Neutrophil (primary cell): ENCODE measurements around the gene RSF1.
"Not testable (repeated sequence)": the region's sequence is repeated elsewhere in the genome, so short reads cannot be mapped to it uniquely, and the experiment has no call there.

ENCODE experiments used
- H3K27ac ChIP-seq: fragments of 200-600 bp; sonication (generic); 2 replicates; pipeline ENCODE4 v1.5.1; 2016; ENCODE audit warnings: mild to moderate bottlenecking, moderate library complexity
- H3K27me3 ChIP-seq: fragments of 200-600 bp; sonication (generic); 2 replicates; pipeline ENCODE4 v1.6.0; 2016; ENCODE audit warnings: mild to moderate bottlenecking
- H3K36me3 ChIP-seq: fragments of 200-600 bp; sonication (generic); 2 replicates; pipeline ENCODE4 v1.5.1; 2017
- H3K4me1 ChIP-seq, 2 experiments: fragments of 200-600 bp in 1 of 2; sonication (generic) in 1 of 2; 1 replicate in 1 of 2; 2 replicates in 1 of 2; pipeline versions ENCODE4 v1.5.1 to v1.6.1; 2013 to 2016; ENCODE audit warnings: low read depth in 1 of 2, low read length in 1 of 2, mild to moderate bottlenecking in 1 of 2, moderate library complexity in 1 of 2; ENCODE audit not compliant: control insufficient read depth in 1 of 2, insufficient read depth in 1 of 2
- H3K4me3 ChIP-seq, 2 experiments: fragments of 200-600 bp in 1 of 2; sonication (generic) in 1 of 2; 1 replicate in 1 of 2; 2 replicates in 1 of 2; pipeline ENCODE4 v1.5.1; 2013 to 2016; ENCODE audit warnings: low read depth in 1 of 2, low read length in 1 of 2, mild to moderate bottlenecking in 1 of 2, moderate library complexity in 1 of 2
- H3K9me3 ChIP-seq: fragments of 200-600 bp; sonication (generic); 2 replicates; pipeline ENCODE4 v1.5.1; 2016
- TF ChIP-seq, protein P1 (sequence below): fragments of 200-600 bp; sonication (generic); IDR thresholded peaks from 2 replicates; pipeline ENCODE4 v1.5.1; 2016; ENCODE audit warnings: antibody characterized with exemption

Gene RSF1, protein sequence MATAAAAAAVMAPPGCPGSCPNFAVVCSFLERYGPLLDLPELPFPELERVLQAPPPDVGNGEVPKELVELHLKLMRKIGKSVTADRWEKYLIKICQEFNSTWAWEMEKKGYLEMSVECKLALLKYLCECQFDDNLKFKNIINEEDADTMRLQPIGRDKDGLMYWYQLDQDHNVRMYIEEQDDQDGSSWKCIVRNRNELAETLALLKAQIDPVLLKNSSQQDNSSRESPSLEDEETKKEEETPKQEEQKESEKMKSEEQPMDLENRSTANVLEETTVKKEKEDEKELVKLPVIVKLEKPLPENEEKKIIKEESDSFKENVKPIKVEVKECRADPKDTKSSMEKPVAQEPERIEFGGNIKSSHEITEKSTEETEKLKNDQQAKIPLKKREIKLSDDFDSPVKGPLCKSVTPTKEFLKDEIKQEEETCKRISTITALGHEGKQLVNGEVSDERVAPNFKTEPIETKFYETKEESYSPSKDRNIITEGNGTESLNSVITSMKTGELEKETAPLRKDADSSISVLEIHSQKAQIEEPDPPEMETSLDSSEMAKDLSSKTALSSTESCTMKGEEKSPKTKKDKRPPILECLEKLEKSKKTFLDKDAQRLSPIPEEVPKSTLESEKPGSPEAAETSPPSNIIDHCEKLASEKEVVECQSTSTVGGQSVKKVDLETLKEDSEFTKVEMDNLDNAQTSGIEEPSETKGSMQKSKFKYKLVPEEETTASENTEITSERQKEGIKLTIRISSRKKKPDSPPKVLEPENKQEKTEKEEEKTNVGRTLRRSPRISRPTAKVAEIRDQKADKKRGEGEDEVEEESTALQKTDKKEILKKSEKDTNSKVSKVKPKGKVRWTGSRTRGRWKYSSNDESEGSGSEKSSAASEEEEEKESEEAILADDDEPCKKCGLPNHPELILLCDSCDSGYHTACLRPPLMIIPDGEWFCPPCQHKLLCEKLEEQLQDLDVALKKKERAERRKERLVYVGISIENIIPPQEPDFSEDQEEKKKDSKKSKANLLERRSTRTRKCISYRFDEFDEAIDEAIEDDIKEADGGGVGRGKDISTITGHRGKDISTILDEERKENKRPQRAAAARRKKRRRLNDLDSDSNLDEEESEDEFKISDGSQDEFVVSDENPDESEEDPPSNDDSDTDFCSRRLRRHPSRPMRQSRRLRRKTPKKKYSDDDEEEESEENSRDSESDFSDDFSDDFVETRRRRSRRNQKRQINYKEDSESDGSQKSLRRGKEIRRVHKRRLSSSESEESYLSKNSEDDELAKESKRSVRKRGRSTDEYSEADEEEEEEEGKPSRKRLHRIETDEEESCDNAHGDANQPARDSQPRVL (N-terminal part only)

DNA sequence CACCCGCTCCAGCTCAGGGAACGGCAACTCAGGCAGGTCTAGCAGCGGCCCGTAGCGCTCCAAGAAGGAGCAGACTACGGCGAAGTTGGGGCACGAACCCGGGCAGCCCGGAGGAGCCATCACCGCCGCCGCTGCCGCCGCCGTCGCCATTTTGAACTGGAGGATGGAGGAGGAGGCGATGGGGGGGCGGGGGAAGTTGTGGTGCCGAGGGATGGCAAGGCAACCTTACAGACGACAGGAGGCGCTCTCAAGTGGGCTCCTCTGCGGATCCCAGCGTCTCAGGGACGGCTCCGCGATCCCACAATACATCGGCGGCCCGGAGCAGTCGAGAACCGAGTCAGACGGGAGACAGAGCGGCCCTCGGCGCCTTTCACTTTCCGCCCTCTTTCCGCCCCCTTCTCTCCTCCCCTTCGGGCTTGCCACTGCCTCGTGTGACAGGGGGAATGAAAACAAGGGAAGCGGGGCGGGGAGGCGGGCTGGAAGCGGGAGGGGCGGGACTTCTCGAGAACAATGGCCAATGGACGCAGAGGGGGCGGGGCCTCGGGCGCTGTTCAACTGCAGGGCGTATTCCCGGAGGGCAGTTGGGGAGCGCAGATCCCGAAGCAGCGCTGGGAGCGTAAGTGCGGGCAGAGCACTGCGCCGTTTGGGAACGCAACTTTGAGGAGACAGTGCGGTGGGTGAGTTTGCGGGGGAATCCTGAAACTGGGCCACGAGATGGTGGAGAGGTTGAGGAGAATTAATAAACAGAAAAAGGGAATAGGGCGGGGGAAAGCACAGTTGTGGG is at the start of gene RSF1, which contains the start of gene AAMDC:
Gene RSF1, minus strand, starts transcription at position 158 of the 784 bp plus-strand sequence. Its CDS starts 8 bp downstream, at position 150.
Gene AAMDC, plus strand, starts transcription at position 580 of the 784 bp plus-strand sequence. CDS start 21,353 bp downstream, outside the sequence.
- Histone ChIP-seq H3K36me3 (no peaks in the 10 kb centered on the region), H3K4me1 (peaks cover 17 to 21% of the 10 kb centered on the region in 2 experiments), H3K4me3 (peak within 1 kb of the TSS; percentile 95 to 97), H3K27me3 (no peaks in the 10 kb centered on the region), H3K9me3 (no peaks in the 10 kb centered on the region), H3K27ac (peak within 1 kb of the TSS; percentile 95)
- TF ChIP-seq, protein P1, sequence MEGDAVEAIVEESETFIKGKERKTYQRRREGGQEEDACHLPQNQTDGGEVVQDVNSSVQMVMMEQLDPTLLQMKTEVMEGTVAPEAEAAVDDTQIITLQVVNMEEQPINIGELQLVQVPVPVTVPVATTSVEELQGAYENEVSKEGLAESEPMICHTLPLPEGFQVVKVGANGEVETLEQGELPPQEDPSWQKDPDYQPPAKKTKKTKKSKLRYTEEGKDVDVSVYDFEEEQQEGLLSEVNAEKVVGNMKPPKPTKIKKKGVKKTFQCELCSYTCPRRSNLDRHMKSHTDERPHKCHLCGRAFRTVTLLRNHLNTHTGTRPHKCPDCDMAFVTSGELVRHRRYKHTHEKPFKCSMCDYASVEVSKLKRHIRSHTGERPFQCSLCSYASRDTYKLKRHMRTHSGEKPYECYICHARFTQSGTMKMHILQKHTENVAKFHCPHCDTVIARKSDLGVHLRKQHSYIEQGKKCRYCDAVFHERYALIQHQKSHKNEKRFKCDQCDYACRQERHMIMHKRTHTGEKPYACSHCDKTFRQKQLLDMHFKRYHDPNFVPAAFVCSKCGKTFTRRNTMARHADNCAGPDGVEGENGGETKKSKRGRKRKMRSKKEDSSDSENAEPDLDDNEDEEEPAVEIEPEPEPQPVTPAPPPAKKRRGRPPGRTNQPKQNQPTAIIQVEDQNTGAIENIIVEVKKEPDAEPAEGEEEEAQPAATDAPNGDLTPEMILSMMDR, result peak; percentile 86

DNA sequence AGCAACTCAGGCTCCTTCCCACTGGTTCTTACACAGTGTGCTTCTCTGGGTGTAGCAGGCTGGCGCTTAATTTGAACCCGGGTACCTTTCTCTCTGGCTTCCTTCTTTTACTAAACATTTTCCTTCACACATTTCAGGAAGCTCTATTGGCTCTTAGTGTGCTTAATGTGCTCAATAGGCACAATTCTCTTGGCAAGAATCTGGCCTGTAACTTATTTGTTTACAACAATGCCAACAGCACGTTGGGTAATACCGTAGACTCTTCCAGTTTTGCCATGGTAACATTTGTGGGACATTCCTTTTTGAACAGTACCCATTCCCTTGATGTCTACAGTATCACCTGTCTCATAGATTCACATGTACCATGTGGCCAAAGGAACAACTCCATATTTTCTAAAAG is 48.2 kb upstream of the RSF1 start:
- Histone ChIP-seq H3K27me3 (no peaks in the 10 kb centered on the region), H3K4me3 (no peak overlapping the region), H3K4me1 (no peaks in the 10 kb centered on the region), H3K9me3 (no peaks in the 10 kb centered on the region), H3K27ac (no peak overlapping the region), H3K36me3 (peaks cover 15% of the 10 kb centered on the region)
- TF ChIP-seq, protein P1, result no peak

- H3K9me3 ChIP-seq, result no peaks in the 10 kb centered on the region
- H3K4me1 ChIP-seq, result no peaks in the 10 kb centered on the region
- no peak overlapping the region for H3K4me3 ChIP-seq
- H3K27me3 ChIP-seq, result no peaks in the 10 kb centered on the region
- H3K27ac ChIP-seq, result no peak overlapping the region
- TF ChIP-seq, protein P1, result no peak
- peaks cover 4% of the 10 kb centered on the region for H3K36me3 ChIP-seq
These were observed 45.8 kb upstream of the RSF1 start for GRCh38 chr11:77866336-77866735.

DNA sequence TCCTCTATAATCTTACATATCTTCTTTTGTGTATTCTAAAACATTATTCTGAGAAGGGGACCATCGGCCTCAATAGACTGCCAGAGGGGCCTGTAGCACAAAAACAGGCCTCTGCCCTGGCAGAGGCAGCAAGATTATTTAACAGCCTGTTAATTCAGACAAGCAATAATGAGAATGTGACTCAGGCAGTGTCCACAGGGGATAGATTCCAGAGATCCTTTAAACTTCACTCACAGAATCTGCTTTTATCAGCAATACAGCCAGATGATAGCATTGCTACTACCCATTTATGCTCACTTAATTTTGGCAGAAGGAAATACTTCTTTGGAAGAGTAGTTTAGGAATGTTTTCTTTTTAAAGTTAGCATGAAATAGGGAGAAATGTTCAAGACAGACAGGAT is 45.3 kb upstream of the RSF1 start:
- no peaks in the 10 kb centered on the region for H3K9me3 ChIP-seq
- H3K27ac ChIP-seq, result no peak overlapping the region
- H3K4me1 ChIP-seq, result no peaks in the 10 kb centered on the region
- TF ChIP-seq, protein P1, result no peak
- no peaks in the 10 kb centered on the region for H3K27me3 ChIP-seq
- H3K4me3 ChIP-seq, result no peak overlapping the region
- H3K36me3 ChIP-seq, result peaks cover 4% of the 10 kb centered on the region

- H3K27me3 ChIP-seq, H3K27ac ChIP-seq, H3K4me1 ChIP-seq, H3K9me3 ChIP-seq, H3K36me3 ChIP-seq, H3K4me3 ChIP-seq: not testable (repeated sequence)
These were observed 40.9 kb upstream of the RSF1 start for GRCh38 chr11:77861444-77861843.

DNA sequence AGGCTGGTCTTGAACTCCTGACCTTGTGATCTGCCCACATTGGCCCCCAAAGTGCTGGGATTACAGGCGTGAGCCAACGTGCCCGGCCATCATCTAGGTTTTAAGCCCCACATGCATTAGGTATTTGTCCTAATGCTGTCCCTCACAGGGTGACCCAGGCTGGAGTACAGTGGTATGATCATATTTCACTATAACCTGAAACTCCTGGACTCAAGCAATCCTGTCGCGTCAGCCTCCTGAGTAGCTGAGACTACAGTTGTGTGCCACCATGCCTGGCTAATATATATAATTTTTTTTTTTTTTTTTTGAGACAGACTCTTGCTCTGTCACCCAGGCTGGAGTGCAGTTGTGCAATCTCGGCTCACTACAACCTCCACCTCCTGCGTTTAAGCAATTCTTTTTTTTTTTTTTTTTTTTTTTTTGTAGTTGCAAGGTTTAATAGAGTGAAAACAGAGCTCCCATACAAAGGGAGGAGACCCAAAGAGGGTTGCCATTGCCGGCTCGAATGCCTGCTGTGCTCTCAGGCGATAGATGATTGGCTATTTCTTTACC is 37.5 kb upstream of the RSF1 start:
- H3K27ac ChIP-seq, H3K4me3 ChIP-seq, H3K9me3 ChIP-seq, H3K4me1 ChIP-seq, H3K27me3 ChIP-seq, H3K36me3 ChIP-seq: not testable (repeated sequence)
